Esophagus squamous epithelium (tissue), 5 donors: ENCODE results near the gene ABCB1. TPM values are rescaled to one million over a fixed set of nuclear protein-coding genes. Genes with fewer than 3 reads are reported as not detected.

Experiments used
- DNase-seq: peaks from one replicate; lab custom pipeline; 2025; lab: John Stamatoyannopoulos, UW
- H3K27ac ChIP-seq, 4 donors: fragments of 200-600 bp; sonication (generic); one replicate each; pipeline ENCODE4 v1.5.1; 2016 to 2019; ENCODE audit warnings: mild to moderate bottlenecking in 1 of 4
- H3K27me3 ChIP-seq, 4 donors: fragments of 200-600 bp; sonication (generic); 1 replicate in 3 of 4; 2 replicates in 1 of 4; pipeline versions ENCODE4 v1.5.1 to v1.6.0; 2017 to 2021; ENCODE audit warnings: antibody characterized with exemption in 1 of 4
- H3K36me3 ChIP-seq, 3 donors: fragments of 200-600 bp; sonication (generic); one replicate each; pipeline ENCODE4 v1.5.1; 2016 to 2019
- H3K4me1 ChIP-seq, 3 donors: fragments of 200-600 bp; sonication (generic); one replicate each; pipeline ENCODE4 v1.5.1; 2017 to 2019
- H3K4me3 ChIP-seq, 4 donors: fragments of 200-600 bp; sonication (generic); 1 replicate in 3 of 4; 2 replicates in 1 of 4; pipeline ENCODE4 v1.5.1; 2016 to 2019; ENCODE audit warnings: mild to moderate bottlenecking in 2 of 4, moderate library complexity in 1 of 4
- H3K9me3 ChIP-seq, 3 donors: fragments of 200-600 bp; sonication (generic); one replicate each; pipeline ENCODE4 v1.5.1; 2016 to 2019
- CTCF ChIP-seq, 6 experiments: fragments of 450-650 bp in 4 of 6; fragments of 200-600 bp in 2 of 6; sonication (generic) in 2 of 6; IDR thresholded peaks; one replicate each; pipeline ENCODE4 v1.5.1; 2016 to 2019; ENCODE audit warnings: antibody characterized with exemption in 6 of 6, mild to moderate bottlenecking in 4 of 6, moderate library complexity in 4 of 6
- POLR2A ChIP-seq, 4 donors: fragments of 450-650 bp; IDR thresholded peaks; one replicate each; pipeline ENCODE4 v1.6.1; 2017; ENCODE audit warnings: antibody characterized with exemption in 4 of 4, mild to moderate bottlenecking in 4 of 4, moderate library complexity in 3 of 4
- WGBS, 2 donors: methylation state at CpG; one replicate each; pipeline ENCODE4 v1.1.5; 2018; 5-methylcytosine and 5-hydroxymethylcytosine counted together
- intact Hi-C: fragments of 100-400 bp; cut with DNase I; formaldehyde crosslinking; loops from one replicate; pipeline ENCODE4 v1.15.0; 2022
- total RNA-seq, 4 donors: library from RNA; depleted of rRNA; stranded (reverse); fragments of >200 nt; gene quantifications; one replicate each; pipeline ENCODE4 v1.1.0, GENCODE V29; 2016
- donor health status: DM: yes; HTN: yes; CAD: no.

The ABCB1 gene
- total RNA-seq, 4 donors from 2014 or later = 0.91 to 15.4 (median 3.1) TPM

DNA sequence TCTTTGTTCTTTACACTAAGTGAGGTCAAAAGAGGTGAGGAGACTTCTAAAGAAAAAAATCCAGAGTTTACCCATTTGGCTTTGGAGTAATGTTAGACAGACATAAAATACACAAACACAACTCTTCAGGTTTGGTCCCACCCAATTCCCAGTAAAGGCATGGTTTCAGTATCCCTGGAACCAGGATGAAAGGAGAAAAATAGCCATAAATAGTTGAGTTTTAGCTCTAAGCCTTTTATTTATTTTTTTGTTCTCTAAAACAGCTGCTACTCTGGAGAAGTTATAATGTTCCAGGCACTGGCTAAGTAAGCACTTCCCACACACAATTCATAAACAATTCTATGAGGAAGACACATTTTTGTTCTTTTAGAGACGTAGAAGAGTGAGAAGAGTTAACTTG, 4.0 kb downstream of the ABCB1 start:
- no peak for TF ChIP-seq POLR2A (IDR thresholded peaks at IDR 0.05)
- no peak for TF ChIP-seq CTCF (IDR thresholded peaks at IDR 0.05)

GRCh38 chr7:87596136-87596535, 4.5 kb downstream of the ABCB1 start:
- DNase-seq = no peak
- H3K27me3 ChIP-seq = peaks cover 0 to 20% (median 0%) of the 10 kb centered on the region in 4 donors
- peaks cover 0 to 12% (median 4%) of the 10 kb centered on the region in 3 donors for H3K4me1 ChIP-seq
- no peak overlapping the region for H3K4me3 ChIP-seq
- H3K27ac ChIP-seq = no peak overlapping the region
- WGBS, 2 donors = 66 to 67% methylated on average over 1 of the region's 1 CpG
- intact Hi-C loops = no loop called here
- TF ChIP-seq CTCF (IDR thresholded peaks at IDR 0.05) (no peak), POLR2A (IDR thresholded peaks at IDR 0.05) (no peak)
- H3K36me3 ChIP-seq = no peaks in the 10 kb centered on the region
- H3K9me3 ChIP-seq = no peaks in the 10 kb centered on the region

More for the DNA sequence above, 4.0 kb downstream of the ABCB1 start:
- no peak overlapping the region for H3K4me3 ChIP-seq
- no peak overlapping the region for H3K27ac ChIP-seq
- WGBS, 2 donors = 38 to 56% methylated on average over 1 of the region's 1 CpG
- peaks cover 0 to 16% (median 4%) of the 10 kb centered on the region in 3 donors for H3K4me1 ChIP-seq
- intact Hi-C loops = no loop called here
- H3K27me3 ChIP-seq = peaks cover 0 to 25% (median 0%) of the 10 kb centered on the region in 4 donors
- no peak for DNase-seq
- no peaks in the 10 kb centered on the region for H3K9me3 ChIP-seq
- H3K36me3 ChIP-seq = no peaks in the 10 kb centered on the region

DNA sequence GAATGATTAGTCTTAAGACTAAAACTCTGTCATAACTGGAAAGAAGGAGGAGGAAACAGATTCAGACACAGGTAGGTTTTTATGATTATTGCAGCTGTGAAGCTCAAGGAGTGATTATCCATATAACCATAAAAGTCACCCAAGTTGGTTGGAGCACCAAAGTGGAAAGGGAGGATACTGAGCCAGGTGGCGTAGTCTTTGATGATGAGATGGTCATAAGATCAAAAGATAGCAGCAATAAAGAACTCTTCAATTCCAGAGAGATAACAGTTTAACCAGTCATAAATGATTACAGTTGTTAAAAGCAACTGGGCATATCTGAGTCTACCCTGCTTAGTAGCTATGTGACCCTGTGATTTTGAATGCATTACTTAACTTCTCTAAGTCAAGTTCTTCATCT, 8.4 kb downstream of the ABCB1 start:
- TF ChIP-seq CTCF (IDR thresholded peaks at IDR 0.05) (no peak), POLR2A (IDR thresholded peaks at IDR 0.05) (no peak)
- H3K4me1 ChIP-seq = no peaks in the 10 kb centered on the region
- no peak for DNase-seq
- WGBS, 2 donors = 86 to 95% methylated on average over 1 of the region's 1 CpG
- H3K36me3 ChIP-seq = no peaks in the 10 kb centered on the region
- no peaks in the 10 kb centered on the region for H3K27me3 ChIP-seq
- H3K9me3 ChIP-seq = no peaks in the 10 kb centered on the region
- intact Hi-C loops = no loop called here
- H3K27ac ChIP-seq = no peak overlapping the region
- no peak overlapping the region for H3K4me3 ChIP-seq

- no peaks in the 10 kb centered on the region for H3K36me3 ChIP-seq
- WGBS, 2 donors = 62 to 64% methylated on average over 5 of the region's 5 CpGs
- no peak overlapping the region for H3K4me3 ChIP-seq
- no peak for TF ChIP-seq POLR2A (IDR thresholded peaks at IDR 0.05)
- TF ChIP-seq CTCF (IDR thresholded peaks at IDR 0.05) = no peak
- H3K27ac ChIP-seq = no peak overlapping the region
- DNase-seq = no peak
- H3K9me3 ChIP-seq = no peaks in the 10 kb centered on the region
- intact Hi-C loops = no loop called here
- no peaks in the 10 kb centered on the region for H3K27me3 ChIP-seq
- H3K4me1 ChIP-seq = no peaks in the 10 kb centered on the region
Observed at GRCh38 chr7:87591211-87591610, 9.5 kb downstream of the ABCB1 start.

- no peak for TF ChIP-seq CTCF (IDR thresholded peaks at IDR 0.05)
- no peak for TF ChIP-seq POLR2A (IDR thresholded peaks at IDR 0.05)
- no peak overlapping the region for H3K27ac ChIP-seq
- no peak for DNase-seq
- no peaks in the 10 kb centered on the region for H3K36me3 ChIP-seq
- H3K9me3 ChIP-seq = no peaks in the 10 kb centered on the region
- no peaks in the 10 kb centered on the region for H3K4me1 ChIP-seq
- no peak overlapping the region for H3K4me3 ChIP-seq
- no peaks in the 10 kb centered on the region for H3K27me3 ChIP-seq
- intact Hi-C loops = no loop called here
Observed at GRCh38 chr7:87590578-87590977, 10.1 kb downstream of the ABCB1 start.
